GM20431 (cell line): Measurements from ENCODE around the gene PLS1.

Source experiments
- in situ Hi-C: fragments of 300-500 bp; cut with MseI, MboI; formaldehyde crosslinking; loops from one replicate; pipeline ENCODE4 v1.15.0; 2020; ENCODE audit warnings: low sequenced_read_pairs; ENCODE audit not compliant: unreplicated experiment

PLS1 gene

GRCh38 chr3:142633073-142633472 lies 36.9 kb downstream of the PLS1 start:
- in situ Hi-C loops, result no loop called here

- in situ Hi-C loops, result no loop called here
Observed at GRCh38 chr3:142636050-142636449, 39.9 kb downstream of the PLS1 start.

GRCh38 chr3:142636664-142637063 lies 40.5 kb downstream of the PLS1 start:
- in situ Hi-C loops, result no loop called here

- in situ Hi-C loops, result no loop called here
Observed at GRCh38 chr3:142638291-142638690, 42.1 kb downstream of the PLS1 start.

GRCh38 chr3:142641504-142641903 lies 45.3 kb downstream of the PLS1 start:
- in situ Hi-C loops, result no loop called here

GRCh38 chr3:142642956-142643355 lies 46.8 kb downstream of the PLS1 start:
- in situ Hi-C loops, result no loop called here

- in situ Hi-C loops, result no loop called here
Observed at GRCh38 chr3:142644502-142644901, 48.3 kb downstream of the PLS1 start.

- in situ Hi-C loops, result no loop called here
Observed at GRCh38 chr3:142645236-142645793, 49.1 kb downstream of the PLS1 start.

GRCh38 chr3:142646020-142646785 lies 50.0 kb downstream of the PLS1 start:
- in situ Hi-C loops, result no loop called here

GRCh38 chr3:142647856-142648255 lies 51.7 kb downstream of the PLS1 start:
- in situ Hi-C loops, result no loop called here

GRCh38 chr3:142648950-142649349 lies 52.8 kb downstream of the PLS1 start:
- in situ Hi-C loops, result no loop called here

- in situ Hi-C loops, result no loop called here
Observed at GRCh38 chr3:142650001-142650693, 54.0 kb downstream of the PLS1 start.

GRCh38 chr3:142651711-142652110 lies 55.5 kb downstream of the PLS1 start:
- in situ Hi-C loops, result no loop called here

GRCh38 chr3:142652826-142653292 lies 56.7 kb downstream of the PLS1 start:
- in situ Hi-C loops, result no loop called here

- in situ Hi-C loops, result no loop called here
Observed at GRCh38 chr3:142656575-142656974, 60.4 kb downstream of the PLS1 start.

GRCh38 chr3:142657033-142657432 lies 60.8 kb downstream of the PLS1 start:
- in situ Hi-C loops, result no loop called here

- in situ Hi-C loops, result no loop called here
Observed at GRCh38 chr3:142660383-142660782, 64.2 kb downstream of the PLS1 start.

- in situ Hi-C loops, result no loop called here
Observed at GRCh38 chr3:142660893-142661292, 64.7 kb downstream of the PLS1 start.

GRCh38 chr3:142663865-142664264 lies 67.7 kb downstream of the PLS1 start:
- in situ Hi-C loops, result no loop called here

- in situ Hi-C loops, result no loop called here
Observed at GRCh38 chr3:142664311-142664710, 68.1 kb downstream of the PLS1 start.

- in situ Hi-C loops, result no loop called here
Observed at GRCh38 chr3:142664819-142665218, 68.6 kb downstream of the PLS1 start.
